EH (cell line): Measurements from ENCODE around the gene TMEM214.

Source experiments
- DNase-seq: peaks from one replicate; pipeline ENCODE4 v3.0.0-alpha.2; 2015; ENCODE audit warnings: low read depth

TMEM214 gene

GRCh38 chr2:27009716-27010115 is 23.0 kb upstream of the TMEM214 start:
- no peak for DNase-seq

- peak; percentile 46 for DNase-seq
These were observed 22.6 kb upstream of the TMEM214 start for GRCh38 chr2:27010139-27010538.

GRCh38 chr2:27013738-27014137 is 19.0 kb upstream of the TMEM214 start:
- no peak for DNase-seq

GRCh38 chr2:27014771-27015433 is 17.9 kb upstream of the TMEM214 start:
- DNase-seq: no peak

GRCh38 chr2:27016801-27017325 is 15.9 kb upstream of the TMEM214 start:
- peak; percentile 79 for DNase-seq

GRCh38 chr2:27018142-27018541 is 14.6 kb upstream of the TMEM214 start:
- DNase-seq: no peak

GRCh38 chr2:27019459-27019858 is 13.3 kb upstream of the TMEM214 start:
- DNase-seq: no peak

- no peak for DNase-seq
These were observed 12.6 kb upstream of the TMEM214 start for GRCh38 chr2:27019931-27020855.

GRCh38 chr2:27021253-27022049 is 11.3 kb upstream of the TMEM214 start:
- DNase-seq: peak; percentile 30

- DNase-seq: no peak
These were observed 9.0 kb upstream of the TMEM214 start for GRCh38 chr2:27023740-27024139.

GRCh38 chr2:27024188-27024587 is 8.6 kb upstream of the TMEM214 start:
- DNase-seq: no peak

GRCh38 chr2:27024812-27025211 is 8.0 kb upstream of the TMEM214 start:
- DNase-seq: no peak

GRCh38 chr2:27025281-27025800 is 7.4 kb upstream of the TMEM214 start:
- DNase-seq: no peak

GRCh38 chr2:27025861-27026851 is 6.6 kb upstream of the TMEM214 start:
- DNase-seq: no peak

GRCh38 chr2:27027211-27027651 is 5.5 kb upstream of the TMEM214 start:
- no peak for DNase-seq

GRCh38 chr2:27029051-27029450 is 3.7 kb upstream of the TMEM214 start:
- no peak for DNase-seq

GRCh38 chr2:27033253-27033852 is 588 bp downstream of the TMEM214 start:
- DNase-seq: peak; percentile 13

- no peak for DNase-seq
These were observed 5.2 kb downstream of the TMEM214 start for GRCh38 chr2:27038012-27038411.

- no peak for DNase-seq
These were observed 6.0 kb downstream of the TMEM214 start for GRCh38 chr2:27038631-27039339.

GRCh38 chr2:27039426-27039825 is 6.7 kb downstream of the TMEM214 start:
- DNase-seq: no peak
